ENCODE data around the gene CES2. TPM values are rescaled to one million over a fixed set of nuclear protein-coding genes. Genes with fewer than 3 reads are reported as not detected.
"Not testable (repeated sequence)": the region's sequence is repeated elsewhere in the genome, so short reads cannot be mapped to it uniquely, and the experiment has no call there.

Gene CES2
- total RNA-seq, 1 experiment from 2014 or later, result 65.7 TPM

GRCh38 chr16:66942981-66943380 lies 7.7 kb downstream of the CES2 start:
- TF ChIP-seq CTCF (IDR thresholded peaks at IDR 0.05; ENCODE audit: unreplicated experiment), result no peak
- no peaks in the 10 kb centered on the region for H3K27me3 Mint-ChIP-seq (ENCODE audit: insufficient read depth, unreplicated experiment)
- POLR2A ChIA-PET, result interaction anchor here (0.6 to 0.9 kb wide), 2 partner anchors 48 to 236 kb away, joined by 3 read pairs; no protein-coding TSS in a partner anchor
- H3K9me3 Mint-ChIP-seq (ENCODE audit: unreplicated experiment), result no peaks in the 10 kb centered on the region
- DNase-seq (ENCODE audit: unreplicated experiment), result no peak
- CTCF ChIA-PET, result interaction anchor here (1.9 to 7.0 kb wide), 2 partner anchors 10 to 48 kb away, joined by 4 to 66 read pairs; no protein-coding TSS in a partner anchor
- H3K36me3 Mint-ChIP-seq (ENCODE audit: insufficient read depth, unreplicated experiment), result peaks cover 37% of the 10 kb centered on the region
- no peak overlapping the region for H3K27ac Mint-ChIP-seq (ENCODE audit: low read depth, unreplicated experiment)
- intact Hi-C loops (cut with micrococcal nuclease), result no loop called here
- peaks cover 5% of the 10 kb centered on the region for H3K4me1 Mint-ChIP-seq (ENCODE audit: insufficient read depth, unreplicated experiment)
- no peak overlapping the region for H3K4me3 Mint-ChIP-seq (ENCODE audit: unreplicated experiment)
- no TSS peak for BruUV-seq (replicated peaks)

- Mint-ChIP-seq H3K4me1 (ENCODE audit: insufficient read depth, unreplicated experiment) (peaks cover 10% of the 10 kb centered on the region), H3K4me3 (ENCODE audit: unreplicated experiment) (no peak overlapping the region), H3K36me3 (ENCODE audit: insufficient read depth, unreplicated experiment) (peaks cover 37% of the 10 kb centered on the region), H3K27ac (ENCODE audit: low read depth, unreplicated experiment) (no peak overlapping the region), H3K9me3 (ENCODE audit: unreplicated experiment) (no peaks in the 10 kb centered on the region), H3K27me3 (ENCODE audit: insufficient read depth, unreplicated experiment) (no peaks in the 10 kb centered on the region)
- ChIA-PET CTCF (interaction anchor here (0.6 to 7.0 kb wide), 5 partner anchors 15 to 520 kb away, joined by 3 to 66 read pairs (median 5); partner anchors contain the start of gene ELMO3), POLR2A (interaction anchor here (0.6 to 1.2 kb wide), 5 partner anchors 8 to 716 kb away, joined by 3 to 4 read pairs (median 3); partner anchors contain the start of genes ACD and CIAO2B)
- no peak for DNase-seq (ENCODE audit: unreplicated experiment)
- intact Hi-C loops (cut with micrococcal nuclease), result no loop called here
- BruUV-seq (replicated peaks), result no TSS peak
- TF ChIP-seq CTCF (IDR thresholded peaks at IDR 0.05; ENCODE audit: unreplicated experiment), result no peak
Observed at GRCh38 chr16:66943426-66944053, 8.2 kb downstream of the CES2 start.

- intact Hi-C loops (cut with micrococcal nuclease), result no loop called here
- Mint-ChIP-seq H3K36me3 (ENCODE audit: insufficient read depth, unreplicated experiment) (peaks cover 34% of the 10 kb centered on the region), H3K27ac (ENCODE audit: low read depth, unreplicated experiment) (no peak overlapping the region), H3K27me3 (ENCODE audit: insufficient read depth, unreplicated experiment) (no peaks in the 10 kb centered on the region), H3K4me3 (ENCODE audit: unreplicated experiment) (no peak overlapping the region), H3K4me1 (ENCODE audit: insufficient read depth, unreplicated experiment) (peaks cover 11% of the 10 kb centered on the region), H3K9me3 (ENCODE audit: unreplicated experiment) (no peaks in the 10 kb centered on the region)
- no TSS peak for BruUV-seq (replicated peaks)
- POLR2A ChIA-PET, result interaction anchor here (0.6 to 1.2 kb wide), 5 partner anchors 8 to 716 kb away, joined by 3 to 5 read pairs (median 3); partner anchors contain the start of genes ACD and CIAO2B
- TF ChIP-seq CTCF (IDR thresholded peaks at IDR 0.05; ENCODE audit: unreplicated experiment), result no peak
- CTCF ChIA-PET, result interaction anchor here (0.6 to 7.0 kb wide), 8 partner anchors 16 to 1352 kb away, joined by 3 to 66 read pairs (median 4); partner anchors contain the start of gene ELMO3
- DNase-seq (ENCODE audit: unreplicated experiment), result no peak
Observed at GRCh38 chr16:66944054-66944441, 8.7 kb downstream of the CES2 start.

GRCh38 chr16:66944971-66945370 lies 9.7 kb downstream of the CES2 start:
- H3K4me3 Mint-ChIP-seq (ENCODE audit: unreplicated experiment); BruUV-seq (replicated peaks); H3K27me3 Mint-ChIP-seq (ENCODE audit: insufficient read depth, unreplicated experiment); H3K9me3 Mint-ChIP-seq (ENCODE audit: unreplicated experiment); DNase-seq (ENCODE audit: unreplicated experiment); intact Hi-C loops (cut with micrococcal nuclease); H3K27ac Mint-ChIP-seq (ENCODE audit: low read depth, unreplicated experiment): not testable (repeated sequence)
- Mint-ChIP-seq H3K4me1 (ENCODE audit: insufficient read depth, unreplicated experiment) (peaks cover 16% of the 10 kb centered on the region), H3K36me3 (ENCODE audit: insufficient read depth, unreplicated experiment) (peaks cover 27% of the 10 kb centered on the region)
- ChIA-PET POLR2A (interaction anchor here (1.0 to 3.0 kb wide), 3 partner anchors 9 to 49 kb away, joined by 4 to 20 read pairs (median 5); no protein-coding TSS in a partner anchor), CTCF (interaction anchor here (0.7 to 7.0 kb wide), 4 partner anchors 9 to 254 kb away, joined by 3 to 66 read pairs (median 5); partner anchors contain the start of gene ELMO3)
